ENCODE data around the gene TBC1D9. TPM values are rescaled to one million over a fixed set of nuclear protein-coding genes. Genes with fewer than 3 reads are reported as not detected.

The TBC1D9 gene
- total and polyA plus RNA-seq, 2 of the 13 experiments (the other 11 are each of a cell fraction or from before 2014, with no cell fraction given): 11.9 to 12.2 TPM

DNA sequence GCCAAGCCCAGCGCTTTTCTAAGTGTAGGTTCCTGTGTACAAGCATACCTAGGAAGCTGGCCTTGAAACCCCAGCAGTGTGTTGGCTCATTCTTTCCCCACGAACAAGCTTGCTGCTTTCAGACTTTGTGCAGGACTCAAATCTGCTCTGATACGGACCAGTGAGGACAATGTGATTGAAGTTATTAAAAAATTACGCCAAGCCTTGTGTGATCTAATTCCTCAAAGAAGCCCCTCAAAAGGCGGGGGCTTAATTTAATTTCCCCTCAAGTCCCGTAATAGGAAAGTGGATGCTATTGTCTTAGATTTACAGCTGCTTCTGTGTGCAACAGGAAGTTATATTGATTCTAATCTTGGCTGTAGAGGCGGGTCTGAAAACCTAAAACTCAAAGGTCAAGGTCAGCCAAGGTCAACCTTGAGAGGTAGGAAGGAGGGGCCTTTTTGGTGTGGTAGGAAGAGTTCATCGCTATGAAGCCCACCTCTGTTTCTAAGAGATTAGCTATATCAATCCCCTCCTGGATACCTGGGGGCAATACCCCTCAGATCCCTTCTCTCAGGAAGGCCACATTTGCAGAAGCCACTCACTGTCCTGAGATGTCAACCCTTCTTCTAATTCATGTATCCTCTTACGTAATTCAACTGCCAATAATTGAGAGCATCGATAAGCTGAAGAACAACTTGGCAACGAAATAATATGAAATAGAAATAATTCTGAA is 45.1 kb downstream of the TBC1D9 start (continued):
- TF ChIP-seq, protein P1, sequence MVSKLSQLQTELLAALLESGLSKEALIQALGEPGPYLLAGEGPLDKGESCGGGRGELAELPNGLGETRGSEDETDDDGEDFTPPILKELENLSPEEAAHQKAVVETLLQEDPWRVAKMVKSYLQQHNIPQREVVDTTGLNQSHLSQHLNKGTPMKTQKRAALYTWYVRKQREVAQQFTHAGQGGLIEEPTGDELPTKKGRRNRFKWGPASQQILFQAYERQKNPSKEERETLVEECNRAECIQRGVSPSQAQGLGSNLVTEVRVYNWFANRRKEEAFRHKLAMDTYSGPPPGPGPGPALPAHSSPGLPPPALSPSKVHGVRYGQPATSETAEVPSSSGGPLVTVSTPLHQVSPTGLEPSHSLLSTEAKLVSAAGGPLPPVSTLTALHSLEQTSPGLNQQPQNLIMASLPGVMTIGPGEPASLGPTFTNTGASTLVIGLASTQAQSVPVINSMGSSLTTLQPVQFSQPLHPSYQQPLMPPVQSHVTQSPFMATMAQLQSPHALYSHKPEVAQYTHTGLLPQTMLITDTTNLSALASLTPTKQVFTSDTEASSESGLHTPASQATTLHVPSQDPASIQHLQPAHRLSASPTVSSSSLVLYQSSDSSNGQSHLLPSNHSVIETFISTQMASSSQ (IDR thresholded peaks at IDR 0.05; ENCODE audit: low read depth): no peak
- TF ChIP-seq, protein P1 (CRISPR knock-in tag; IDR thresholded peaks at IDR 0.05; ENCODE audit: borderline replicate concordance): no peak
- TF ChIP-seq ZBTB3 (CRISPR knock-in tag; IDR thresholded peaks at IDR 0.05; ENCODE audit: borderline replicate concordance, low read depth) (no peak), TCF7 (IDR thresholded peaks at IDR 0.05; ENCODE audit: low read depth) (no peak), CBX5 (CRISPR knock-in tag; IDR thresholded peaks at IDR 0.05; ENCODE audit: borderline replicate concordance) (no peak), EED (CRISPR knock-in tag; IDR thresholded peaks at IDR 0.05) (no peak), ZNF563 (CRISPR knock-in tag; IDR thresholded peaks at IDR 0.05) (no peak)
- TF ChIP-seq, protein P2, sequence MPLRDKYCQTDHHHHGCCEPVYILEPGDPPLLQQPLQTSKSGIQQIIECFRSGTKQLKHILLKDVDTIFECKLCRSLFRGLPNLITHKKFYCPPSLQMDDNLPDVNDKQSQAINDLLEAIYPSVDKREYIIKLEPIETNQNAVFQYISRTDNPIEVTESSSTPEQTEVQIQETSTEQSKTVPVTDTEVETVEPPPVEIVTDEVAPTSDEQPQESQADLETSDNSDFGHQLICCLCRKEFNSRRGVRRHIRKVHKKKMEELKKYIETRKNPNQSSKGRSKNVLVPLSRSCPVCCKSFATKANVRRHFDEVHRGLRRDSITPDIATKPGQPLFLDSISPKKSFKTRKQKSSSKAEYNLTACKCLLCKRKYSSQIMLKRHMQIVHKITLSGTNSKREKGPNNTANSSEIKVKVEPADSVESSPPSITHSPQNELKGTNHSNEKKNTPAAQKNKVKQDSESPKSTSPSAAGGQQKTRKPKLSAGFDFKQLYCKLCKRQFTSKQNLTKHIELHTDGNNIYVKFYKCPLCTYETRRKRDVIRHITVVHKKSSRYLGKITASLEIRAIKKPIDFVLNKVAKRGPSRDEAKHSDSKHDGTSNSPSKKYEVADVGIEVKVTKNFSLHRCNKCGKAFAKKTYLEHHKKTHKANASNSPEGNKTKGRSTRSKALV (CRISPR knock-in tag; IDR thresholded peaks at IDR 0.05): peak; percentile 60; the same call in 1 of the 2 replicates
- TF ChIP-seq, protein P3, sequence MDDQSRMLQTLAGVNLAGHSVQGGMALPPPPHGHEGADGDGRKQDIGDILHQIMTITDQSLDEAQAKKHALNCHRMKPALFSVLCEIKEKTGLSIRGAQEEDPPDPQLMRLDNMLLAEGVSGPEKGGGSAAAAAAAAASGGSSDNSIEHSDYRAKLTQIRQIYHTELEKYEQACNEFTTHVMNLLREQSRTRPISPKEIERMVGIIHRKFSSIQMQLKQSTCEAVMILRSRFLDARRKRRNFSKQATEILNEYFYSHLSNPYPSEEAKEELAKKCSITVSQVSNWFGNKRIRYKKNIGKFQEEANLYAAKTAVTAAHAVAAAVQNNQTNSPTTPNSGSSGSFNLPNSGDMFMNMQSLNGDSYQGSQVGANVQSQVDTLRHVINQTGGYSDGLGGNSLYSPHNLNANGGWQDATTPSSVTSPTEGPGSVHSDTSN (CRISPR knock-in tag; IDR thresholded peaks at IDR 0.05; ENCODE audit: borderline replicate concordance): no peak
- TF ChIP-seq, protein P4, sequence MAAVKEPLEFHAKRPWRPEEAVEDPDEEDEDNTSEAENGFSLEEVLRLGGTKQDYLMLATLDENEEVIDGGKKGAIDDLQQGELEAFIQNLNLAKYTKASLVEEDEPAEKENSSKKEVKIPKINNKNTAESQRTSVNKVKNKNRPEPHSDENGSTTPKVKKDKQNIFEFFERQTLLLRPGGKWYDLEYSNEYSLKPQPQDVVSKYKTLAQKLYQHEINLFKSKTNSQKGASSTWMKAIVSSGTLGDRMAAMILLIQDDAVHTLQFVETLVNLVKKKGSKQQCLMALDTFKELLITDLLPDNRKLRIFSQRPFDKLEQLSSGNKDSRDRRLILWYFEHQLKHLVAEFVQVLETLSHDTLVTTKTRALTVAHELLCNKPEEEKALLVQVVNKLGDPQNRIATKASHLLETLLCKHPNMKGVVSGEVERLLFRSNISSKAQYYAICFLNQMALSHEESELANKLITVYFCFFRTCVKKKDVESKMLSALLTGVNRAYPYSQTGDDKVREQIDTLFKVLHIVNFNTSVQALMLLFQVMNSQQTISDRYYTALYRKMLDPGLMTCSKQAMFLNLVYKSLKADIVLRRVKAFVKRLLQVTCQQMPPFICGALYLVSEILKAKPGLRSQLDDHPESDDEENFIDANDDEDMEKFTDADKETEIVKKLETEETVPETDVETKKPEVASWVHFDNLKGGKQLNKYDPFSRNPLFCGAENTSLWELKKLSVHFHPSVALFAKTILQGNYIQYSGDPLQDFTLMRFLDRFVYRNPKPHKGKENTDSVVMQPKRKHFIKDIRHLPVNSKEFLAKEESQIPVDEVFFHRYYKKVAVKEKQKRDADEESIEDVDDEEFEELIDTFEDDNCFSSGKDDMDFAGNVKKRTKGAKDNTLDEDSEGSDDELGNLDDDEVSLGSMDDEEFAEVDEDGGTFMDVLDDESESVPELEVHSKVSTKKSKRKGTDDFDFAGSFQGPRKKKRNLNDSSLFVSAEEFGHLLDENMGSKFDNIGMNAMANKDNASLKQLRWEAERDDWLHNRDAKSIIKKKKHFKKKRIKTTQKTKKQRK (IDR thresholded peaks at IDR 0.05; ENCODE audit: low read length): no peak
- TF ChIP-seq, protein P5, sequence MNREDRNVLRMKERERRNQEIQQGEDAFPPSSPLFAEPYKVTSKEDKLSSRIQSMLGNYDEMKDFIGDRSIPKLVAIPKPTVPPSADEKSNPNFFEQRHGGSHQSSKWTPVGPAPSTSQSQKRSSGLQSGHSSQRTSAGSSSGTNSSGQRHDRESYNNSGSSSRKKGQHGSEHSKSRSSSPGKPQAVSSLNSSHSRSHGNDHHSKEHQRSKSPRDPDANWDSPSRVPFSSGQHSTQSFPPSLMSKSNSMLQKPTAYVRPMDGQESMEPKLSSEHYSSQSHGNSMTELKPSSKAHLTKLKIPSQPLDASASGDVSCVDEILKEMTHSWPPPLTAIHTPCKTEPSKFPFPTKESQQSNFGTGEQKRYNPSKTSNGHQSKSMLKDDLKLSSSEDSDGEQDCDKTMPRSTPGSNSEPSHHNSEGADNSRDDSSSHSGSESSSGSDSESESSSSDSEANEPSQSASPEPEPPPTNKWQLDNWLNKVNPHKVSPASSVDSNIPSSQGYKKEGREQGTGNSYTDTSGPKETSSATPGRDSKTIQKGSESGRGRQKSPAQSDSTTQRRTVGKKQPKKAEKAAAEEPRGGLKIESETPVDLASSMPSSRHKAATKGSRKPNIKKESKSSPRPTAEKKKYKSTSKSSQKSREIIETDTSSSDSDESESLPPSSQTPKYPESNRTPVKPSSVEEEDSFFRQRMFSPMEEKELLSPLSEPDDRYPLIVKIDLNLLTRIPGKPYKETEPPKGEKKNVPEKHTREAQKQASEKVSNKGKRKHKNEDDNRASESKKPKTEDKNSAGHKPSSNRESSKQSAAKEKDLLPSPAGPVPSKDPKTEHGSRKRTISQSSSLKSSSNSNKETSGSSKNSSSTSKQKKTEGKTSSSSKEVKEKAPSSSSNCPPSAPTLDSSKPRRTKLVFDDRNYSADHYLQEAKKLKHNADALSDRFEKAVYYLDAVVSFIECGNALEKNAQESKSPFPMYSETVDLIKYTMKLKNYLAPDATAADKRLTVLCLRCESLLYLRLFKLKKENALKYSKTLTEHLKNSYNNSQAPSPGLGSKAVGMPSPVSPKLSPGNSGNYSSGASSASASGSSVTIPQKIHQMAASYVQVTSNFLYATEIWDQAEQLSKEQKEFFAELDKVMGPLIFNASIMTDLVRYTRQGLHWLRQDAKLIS (CRISPR knock-in tag; IDR thresholded peaks at IDR 0.05): no peak

Measured in HepG2 (cell line).